ENCODE results near the gene TTC27.
"Not testable (repeated sequence)": the region's sequence is repeated elsewhere in the genome, so short reads cannot be mapped to it uniquely, and the experiment has no call there.

The TTC27 gene

DNA sequence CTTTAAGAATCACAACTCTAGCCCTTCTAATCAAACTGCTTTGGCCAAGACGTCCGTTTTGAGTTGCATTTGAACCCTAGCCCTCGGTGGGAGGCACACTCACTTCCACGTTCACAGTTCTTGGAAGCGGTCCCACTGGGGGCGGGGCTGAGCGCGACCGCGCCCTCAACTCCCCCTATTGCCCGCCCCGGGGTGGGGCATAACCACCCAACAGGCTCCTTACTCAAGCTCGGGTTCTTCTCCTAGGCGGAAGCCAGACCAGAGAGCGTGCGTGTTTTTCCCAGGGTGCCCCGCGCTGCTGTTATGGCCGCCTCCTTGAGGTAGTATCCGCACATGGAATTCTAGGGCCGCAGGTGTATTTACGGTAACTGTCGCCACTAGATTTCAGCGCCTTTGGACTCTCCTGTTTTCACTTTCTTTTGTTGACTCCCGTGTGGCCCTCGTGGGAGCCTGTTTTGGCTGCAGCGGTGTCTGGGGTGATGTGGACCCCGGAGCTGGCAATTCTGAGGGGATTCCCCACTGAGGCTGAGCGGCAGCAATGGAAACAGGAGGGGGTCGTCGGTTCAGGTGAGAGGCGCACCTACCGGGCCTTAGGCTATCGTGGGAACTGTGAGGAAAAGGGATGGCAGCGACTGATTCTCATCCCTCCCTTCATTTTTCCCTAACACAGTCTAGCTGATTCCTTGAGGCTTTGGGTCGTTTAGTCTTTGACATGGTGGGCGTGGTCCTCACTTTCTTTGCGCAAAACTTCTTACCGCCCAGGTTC lies at the start of gene TTC27:
TTC27 (plus strand) TSS at position 237 of the 766 bp plus-strand sequence; CDS start at position 480, 243 bp downstream.
- FAIRE-seq, result peak; percentile 75

DNA sequence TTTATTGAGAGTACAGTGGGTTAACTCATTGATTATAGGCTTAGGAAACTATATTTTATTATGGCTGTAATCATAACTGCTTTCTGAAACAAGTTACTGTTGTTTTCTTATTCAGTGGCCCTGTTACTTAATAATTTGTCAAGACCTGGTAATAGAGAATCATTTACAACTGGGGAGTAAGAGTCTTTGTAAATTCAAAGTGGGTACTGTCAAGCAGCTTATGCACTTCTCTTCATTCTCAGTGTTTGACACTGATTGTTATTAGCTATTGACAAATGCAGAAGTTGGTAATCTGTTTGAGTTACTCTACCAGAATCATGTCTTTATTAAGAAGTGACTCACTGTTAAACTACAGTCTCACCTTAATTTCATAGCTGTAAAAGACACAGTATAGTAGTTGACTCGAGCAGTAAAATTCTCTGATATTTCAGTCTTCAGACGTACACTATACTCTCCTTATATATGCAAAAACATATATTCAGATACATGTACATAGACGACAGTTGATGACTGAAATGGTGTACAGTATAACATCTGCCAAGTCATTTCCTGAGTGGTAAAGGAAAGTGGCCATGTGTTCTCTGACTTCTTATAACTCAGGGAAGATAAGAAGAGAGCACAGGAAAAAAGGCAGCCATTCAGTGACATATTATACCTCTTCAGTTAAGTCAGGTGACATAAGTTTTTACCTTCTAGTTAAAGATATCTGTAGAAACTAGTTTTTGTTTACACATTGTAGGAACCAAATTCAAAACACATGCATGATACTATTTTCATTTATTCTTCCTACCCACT lies 36.0 kb upstream of the TTC27 start:
- no peak for FAIRE-seq

- FAIRE-seq, result peak; percentile 62
These were observed 33.3 kb upstream of the TTC27 start for GRCh38 chr2:32594573-32594972.

GRCh38 chr2:32611366-32611765 lies 16.5 kb upstream of the TTC27 start:
- FAIRE-seq, result no peak

DNA sequence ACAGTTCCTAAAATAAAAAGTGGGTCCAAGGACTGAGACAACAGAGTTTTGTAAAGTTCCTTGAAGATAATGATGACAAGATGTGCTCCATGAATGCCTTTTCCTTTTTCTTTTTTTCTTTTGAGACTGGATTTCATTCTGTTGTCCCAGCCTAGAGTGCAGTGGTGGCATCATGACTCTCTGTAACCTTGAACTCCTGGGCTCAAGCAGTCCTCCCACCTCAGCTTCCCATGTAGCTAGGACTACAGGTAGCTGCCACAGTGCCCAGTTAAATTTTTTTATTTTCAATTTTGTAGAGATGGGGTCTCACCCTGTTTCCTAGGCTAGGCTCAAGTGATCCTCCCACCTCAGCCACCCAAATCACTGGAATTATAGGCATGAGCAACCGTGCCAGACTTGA lies 16.1 kb upstream of the TTC27 start:
- FAIRE-seq, result no peak

DNA sequence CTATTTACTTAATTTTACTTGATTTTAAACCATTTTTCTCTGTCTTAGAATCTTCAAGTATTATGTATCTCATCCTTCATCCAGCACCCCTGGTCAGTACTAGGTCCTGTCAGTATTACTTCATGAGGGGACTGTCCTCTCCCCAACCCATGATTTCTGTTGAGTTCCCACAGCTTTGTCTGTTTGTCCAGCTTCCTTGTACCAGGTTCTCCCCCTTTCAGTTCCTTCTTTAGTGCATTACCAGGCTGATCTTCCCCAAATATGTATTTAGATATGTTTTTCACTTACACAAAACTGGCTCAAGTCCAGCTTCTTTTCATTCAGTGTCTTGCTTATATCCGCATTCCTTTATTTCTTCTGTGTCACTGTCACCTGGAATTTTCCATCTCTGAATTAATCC lies 13.8 kb upstream of the TTC27 start:
- FAIRE-seq, result no peak

DNA sequence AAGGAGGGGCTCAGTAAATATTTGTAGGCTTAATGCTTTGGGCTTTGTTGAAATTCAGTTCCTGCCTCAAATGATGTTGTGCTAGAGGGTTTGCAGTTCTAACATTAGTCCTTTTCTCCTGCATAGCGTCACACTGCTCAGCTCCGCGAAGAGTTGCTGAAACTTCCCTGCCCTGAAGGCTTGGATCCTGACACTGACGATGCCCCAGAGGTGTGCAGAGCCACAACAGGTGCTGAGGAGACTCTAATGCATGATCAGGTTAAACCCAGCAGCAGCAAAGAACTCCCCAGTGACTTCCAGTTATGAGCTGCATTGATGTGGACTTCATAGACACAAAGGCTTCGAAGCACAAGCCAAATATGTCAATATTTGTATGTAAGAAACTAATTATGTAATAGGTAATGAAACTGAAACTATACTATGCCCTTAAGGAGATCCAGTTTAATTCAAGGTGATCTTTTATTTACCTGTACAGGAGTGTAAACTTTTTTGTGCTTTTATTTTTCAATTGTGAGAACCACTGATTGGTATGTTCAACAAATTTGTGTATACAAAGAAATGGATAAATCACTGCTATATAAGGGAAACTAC lies 10.2 kb upstream of the TTC27 start:
- FAIRE-seq, result no peak

GRCh38 chr2:32622570-32623310 lies 5.1 kb upstream of the TTC27 start:
- no peak for FAIRE-seq

GRCh38 chr2:32623311-32623706 lies 4.5 kb upstream of the TTC27 start:
- no peak for FAIRE-seq

GRCh38 chr2:32624812-32625211 lies 3.0 kb upstream of the TTC27 start:
- FAIRE-seq, result no peak

DNA sequence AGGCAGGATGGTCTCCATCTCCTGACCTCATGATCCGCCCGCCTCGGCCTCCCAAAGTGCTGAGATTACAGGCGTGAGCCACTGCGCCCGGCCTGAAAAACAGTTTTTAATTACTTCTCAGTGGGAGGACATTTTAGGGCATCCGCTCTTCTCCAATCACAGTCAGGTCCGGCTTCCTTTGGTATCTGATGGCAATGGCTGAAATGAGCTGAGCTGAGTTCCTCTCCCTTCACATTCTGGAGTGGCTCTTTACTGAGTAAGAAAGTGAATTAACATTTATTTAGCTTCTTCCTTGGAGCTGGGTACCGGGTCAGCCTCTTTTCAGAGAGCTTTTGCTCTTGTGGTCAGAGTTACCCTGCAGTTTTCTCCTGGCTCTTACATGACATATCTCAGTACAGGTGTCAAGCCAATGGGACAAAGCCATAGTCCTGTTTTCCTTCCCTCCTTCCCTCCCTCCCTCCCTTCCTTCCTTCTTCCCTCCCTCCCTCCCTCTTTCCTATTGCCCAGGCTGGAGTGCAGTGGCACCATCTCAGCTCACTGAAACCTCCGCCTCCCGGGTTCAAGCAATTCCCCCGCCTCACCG lies 1.1 kb upstream of the TTC27 start:
- FAIRE-seq, result no peak

- no peak for FAIRE-seq
These were observed 423 bp upstream of the TTC27 start for GRCh38 chr2:32627441-32627813.

DNA sequence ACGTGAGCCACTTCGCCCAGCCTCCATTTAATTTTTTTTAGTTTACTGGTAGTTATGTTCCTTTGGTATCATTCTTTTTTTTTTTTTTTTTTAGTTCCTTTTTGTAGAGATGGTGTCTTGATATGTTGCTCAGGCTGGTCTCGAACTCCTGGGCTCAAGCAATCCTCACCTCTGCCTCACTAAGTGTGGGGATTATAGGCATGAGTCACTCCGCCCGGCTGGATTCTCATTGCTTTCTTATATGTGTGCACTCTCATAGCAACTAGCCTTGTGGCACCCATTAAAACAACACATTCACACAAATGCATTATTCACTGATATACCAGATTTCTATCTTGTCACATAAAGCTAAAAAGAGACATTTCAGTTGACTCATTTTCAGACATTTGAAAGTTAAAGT lies 4.2 kb downstream of the TTC27 start:
- FAIRE-seq, result no peak

- no peak for FAIRE-seq
These were observed 5.2 kb downstream of the TTC27 start for GRCh38 chr2:32633040-32633439.

DNA sequence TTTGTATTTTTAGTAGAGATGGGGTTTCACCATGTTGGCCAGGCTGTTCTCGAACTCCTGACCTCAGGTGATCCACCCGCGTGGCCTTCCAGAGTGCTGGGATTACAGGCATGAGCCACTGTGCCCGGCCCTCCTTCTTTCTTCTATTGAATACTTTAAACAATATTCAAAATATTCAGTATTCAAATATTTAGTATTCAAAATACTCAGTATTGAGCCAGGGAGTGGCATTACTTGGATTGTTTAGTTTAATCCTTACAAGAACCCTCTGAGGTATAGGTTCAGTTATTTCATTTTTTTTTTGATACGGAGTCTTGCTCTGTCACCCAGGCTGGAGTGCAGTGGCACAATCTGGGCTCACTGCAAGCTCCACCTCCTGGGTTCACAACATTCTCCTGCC lies 10.7 kb downstream of the TTC27 start:
- not testable (repeated sequence) for FAIRE-seq

DNA sequence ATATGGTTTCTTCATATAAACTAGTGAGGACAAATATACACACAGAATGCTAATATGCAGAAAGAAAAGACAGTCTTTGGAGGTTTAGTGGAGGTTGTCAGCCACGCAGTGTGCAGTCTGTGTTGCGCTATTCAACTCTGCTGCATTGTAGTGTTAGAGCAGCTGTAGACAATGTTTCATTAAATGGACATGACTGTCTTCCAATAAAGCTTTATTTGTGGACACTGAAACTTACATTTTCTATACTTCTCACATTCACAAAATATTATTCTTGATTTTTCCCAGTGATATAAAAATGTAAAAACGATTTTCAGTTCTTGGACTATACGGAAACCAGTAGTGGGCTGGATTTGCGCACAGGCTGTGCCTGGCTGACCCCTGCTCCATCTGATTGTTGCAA lies 13.3 kb downstream of the TTC27 start:
- no peak for FAIRE-seq

DNA sequence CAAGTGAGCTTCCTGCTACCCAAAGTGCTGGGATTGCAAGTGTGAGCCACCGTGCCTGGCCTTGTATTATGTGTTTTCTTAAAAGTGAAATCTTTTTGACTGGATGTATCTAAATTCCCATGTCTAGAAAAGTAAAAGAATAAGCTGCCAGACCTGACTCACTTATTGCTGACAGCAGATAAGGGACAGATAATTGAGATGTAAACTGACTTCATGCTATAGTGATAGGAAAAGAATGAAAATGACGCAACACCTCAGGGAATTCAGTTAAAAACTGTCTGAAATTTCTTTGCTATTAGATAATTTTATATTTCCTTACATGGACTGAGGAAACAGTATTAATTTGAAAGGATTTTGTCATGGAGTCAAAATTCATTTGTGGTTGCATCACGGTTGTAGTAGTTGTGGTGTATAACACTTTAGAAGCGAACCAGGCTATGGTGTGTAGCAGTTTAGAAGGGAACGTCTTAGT lies 19.4 kb downstream of the TTC27 start:
- no peak for FAIRE-seq

DNA sequence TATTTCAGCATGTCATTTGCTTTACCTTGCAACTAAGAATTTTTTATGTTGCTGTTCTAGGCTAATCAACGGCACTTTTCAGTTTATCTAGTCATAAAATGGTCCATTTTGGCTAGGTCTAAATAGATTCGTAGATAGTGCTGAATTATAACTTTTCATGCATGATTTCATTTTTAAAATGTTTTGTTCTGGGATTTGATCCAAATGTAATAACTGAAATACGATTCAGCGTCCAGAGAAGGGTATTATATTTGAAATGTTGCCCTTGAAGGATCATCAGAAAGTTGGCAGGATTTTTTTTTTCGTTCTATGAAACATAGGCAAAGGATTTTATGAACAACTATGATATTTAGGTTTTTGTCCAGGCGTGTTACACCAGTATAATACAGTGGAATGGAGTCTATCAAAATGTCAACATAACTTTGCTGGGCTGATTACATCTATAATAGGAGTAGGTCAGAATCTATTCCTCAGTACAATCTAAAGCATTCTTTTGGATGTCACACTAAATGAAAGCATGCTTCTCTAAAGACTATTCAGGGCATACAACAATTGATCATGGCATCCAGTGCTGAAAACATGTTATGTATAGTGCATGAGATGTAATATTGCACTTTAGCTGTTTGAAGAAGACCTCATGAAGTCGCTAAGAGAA lies 24.8 kb downstream of the TTC27 start:
- peak; percentile 30 for FAIRE-seq

DNA sequence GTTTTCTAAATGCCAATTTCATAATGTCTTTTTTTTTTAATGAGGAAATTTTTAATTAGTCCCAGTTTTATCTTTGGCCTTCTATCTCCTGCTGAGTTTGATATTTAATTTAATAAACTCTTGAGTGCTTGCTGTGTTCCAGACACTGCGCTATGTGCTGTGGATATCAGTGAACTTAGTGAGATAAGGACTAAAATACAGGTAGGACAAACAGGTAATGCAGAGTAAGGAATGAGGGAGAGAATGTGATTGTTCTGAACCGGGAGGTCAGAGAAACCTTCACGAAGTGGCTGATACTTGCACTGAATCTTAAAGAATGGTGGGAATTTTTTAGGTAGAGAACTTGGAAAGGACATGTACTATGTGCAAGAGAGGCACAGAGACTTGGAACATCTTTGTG lies 28.2 kb downstream of the TTC27 start:
- no peak for FAIRE-seq

DNA sequence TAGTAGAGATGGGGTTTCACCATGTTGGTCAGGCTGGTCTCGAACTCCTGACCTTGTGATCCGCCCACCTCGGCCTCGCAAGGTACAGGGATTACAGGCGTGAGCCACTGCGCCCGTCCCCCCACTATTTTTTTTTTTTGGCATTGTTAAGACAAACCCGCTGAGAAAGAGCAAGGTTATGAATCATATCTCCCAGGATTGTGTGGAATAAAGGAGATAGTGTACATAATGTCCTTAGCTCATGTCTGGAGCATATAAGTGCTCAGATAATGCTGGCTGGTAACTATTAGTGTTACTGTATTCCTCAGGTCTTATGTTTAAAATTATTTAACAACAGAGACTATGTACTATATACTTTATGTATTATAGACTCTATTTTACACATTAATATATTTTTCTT lies 36.0 kb downstream of the TTC27 start:
- no peak for FAIRE-seq

- FAIRE-seq, result no peak
These were observed 38.9 kb downstream of the TTC27 start for GRCh38 chr2:32666704-32667103.

DNA sequence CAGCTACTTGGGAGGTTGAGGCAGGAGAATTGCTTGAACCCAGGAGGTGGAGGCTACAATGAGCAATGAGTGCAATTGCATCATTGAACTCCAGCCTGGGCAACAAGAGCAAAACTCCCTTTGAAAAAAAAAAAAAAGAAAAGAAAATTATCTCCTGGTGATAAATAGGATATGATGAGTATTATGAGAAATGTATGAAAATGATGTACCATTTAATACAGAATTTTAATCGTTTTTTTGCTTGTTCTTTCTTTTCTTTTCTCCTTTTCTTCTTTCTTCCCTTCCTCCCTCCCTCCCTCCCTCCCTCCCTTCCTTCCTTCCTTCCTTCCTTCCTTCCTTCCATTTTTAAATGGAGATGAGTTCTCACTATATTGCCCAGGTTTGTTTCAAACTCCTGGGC lies 40.4 kb downstream of the TTC27 start:
- FAIRE-seq, result no peak

Measured in islet of Langerhans (tissue), 1 donor.